Measurements from ENCODE around the gene TCHH. TPM values are rescaled to one million over a fixed set of nuclear protein-coding genes. Genes with fewer than 3 reads are reported as not detected.

Gene TCHH
- total and polyA plus RNA-seq, 2 donors (not counting 3 experiments of a cell fraction or from before 2014, with no cell fraction given) = not detected

- dilution Hi-C loops (cut with MboI; ENCODE audit: extremely low pct_ligation_motif_present, low sequenced_read_pairs) (no loop called here), intact Hi-C loops (cut with micrococcal nuclease) (loop anchor here (5.0 kb wide), 1 partner anchor 57 kb away; no protein-coding TSS in a partner anchor)
- no peaks in the 10 kb centered on the region for H3K79me2 ChIP-seq (ENCODE audit: control insufficient read depth, insufficient read depth, low read length)
- no peak for FAIRE-seq
- CTCF ChIA-PET = interaction anchor here (1.3 to 4.6 kb wide), 5 partner anchors 22 to 350 kb away, joined by 4 to 28 read pairs (median 8); no protein-coding TSS in a partner anchor
- H3K9ac ChIP-seq (replicated peaks; ENCODE audit: extremely low read depth, insufficient read depth, low read length) = no peak overlapping the region
- no TSS peak for BruUV-seq (replicated peaks)
- H3K9me3 ChIP-seq (replicated peaks; ENCODE audit: control insufficient read depth, insufficient read depth, low read length) = no peaks in the 10 kb centered on the region
- no peaks in the 10 kb centered on the region for H3K36me3 ChIP-seq (ENCODE audit: control insufficient read depth in 2 of 2, extremely low read depth in 1 of 2, insufficient read depth in 2 of 2, low read length in 2 of 2)
- H4K20me1 ChIP-seq (replicated peaks; ENCODE audit: control insufficient read depth, extremely low read depth, insufficient read depth, low read length) = no peaks in the 10 kb centered on the region
- no peak overlapping the region for H3K27ac ChIP-seq (ENCODE audit: insufficient read depth, low read depth, low read length)
- TF ChIP-seq JUN (IDR thresholded peaks at IDR 0.05; ENCODE audit: borderline replicate concordance, insufficient read depth, insufficient read length, low read depth) = no peak
- TF ChIP-seq EZH2 (IDR thresholded peaks at IDR 0.05; ENCODE audit: borderline replicate concordance, low read depth, low read length, severe bottlenecking) = peak; percentile 26
- no peak for TF ChIP-seq POLR2AphosphoS5 (IDR thresholded peaks at IDR 0.05; ENCODE audit: insufficient read depth, low read depth, low read length)
- H3K4me3 ChIP-seq (replicated peaks in 1 of 3; ENCODE audit: insufficient read depth in 1 of 3, low read depth in 1 of 3, low read length in 3 of 3) = no peak overlapping the region
- POLR2A ChIA-PET = no interaction called here
- no peak for DNase-seq (ENCODE audit: low read depth, low spot score)
- peak overlapping the region; percentile 32 for H3K4me2 ChIP-seq (ENCODE audit: insufficient read depth, low read length)
- peaks cover 72 to 93% of the 10 kb centered on the region in 2 experiments for H3K27me3 ChIP-seq (ENCODE audit: control insufficient read depth in 2 of 2, insufficient read depth in 2 of 2, low read length in 2 of 2)
- H2AFZ ChIP-seq (ENCODE audit: low read depth, low read length) = no peak overlapping the region
- no peaks in the 10 kb centered on the region for H3K9me1 ChIP-seq (replicated peaks; ENCODE audit: control insufficient read depth, extremely low read depth, insufficient read depth, low read length)
- peaks cover 33% of the 10 kb centered on the region for H3K4me1 ChIP-seq (ENCODE audit: control insufficient read depth, extremely low read depth, insufficient read depth, low read length)
These were observed 5.8 kb downstream of the TCHH start for GRCh38 chr1:152109231-152109997.

- Histone ChIP-seq H3K9me1 (replicated peaks; ENCODE audit: control insufficient read depth, extremely low read depth, insufficient read depth, low read length) (no peaks in the 10 kb centered on the region), H3K27me3 (ENCODE audit: control insufficient read depth in 2 of 2, insufficient read depth in 2 of 2, low read length in 2 of 2) (peaks cover 70 to 89% of the 10 kb centered on the region in 2 experiments), H3K79me2 (ENCODE audit: control insufficient read depth, insufficient read depth, low read length) (no peaks in the 10 kb centered on the region), H3K4me3 (replicated peaks in 1 of 3; ENCODE audit: insufficient read depth in 1 of 3, low read depth in 1 of 3, low read length in 3 of 3) (no peak overlapping the region), H3K4me1 (ENCODE audit: control insufficient read depth, extremely low read depth, insufficient read depth, low read length) (peaks cover 33% of the 10 kb centered on the region), H3K36me3 (ENCODE audit: control insufficient read depth in 2 of 2, extremely low read depth in 1 of 2, insufficient read depth in 2 of 2, low read length in 2 of 2) (no peaks in the 10 kb centered on the region), H3K9ac (replicated peaks; ENCODE audit: extremely low read depth, insufficient read depth, low read length) (no peak overlapping the region), H3K4me2 (ENCODE audit: insufficient read depth, low read length) (peak overlapping the region; percentile 6), H3K9me3 (replicated peaks; ENCODE audit: control insufficient read depth, insufficient read depth, low read length) (no peaks in the 10 kb centered on the region), H4K20me1 (replicated peaks; ENCODE audit: control insufficient read depth, extremely low read depth, insufficient read depth, low read length) (no peaks in the 10 kb centered on the region), H2AFZ (ENCODE audit: low read depth, low read length) (no peak overlapping the region), H3K27ac (ENCODE audit: insufficient read depth, low read depth, low read length) (no peak overlapping the region)
- DNase-seq (ENCODE audit: low read depth, low spot score) (no peak), FAIRE-seq (no peak)
- TF ChIP-seq MAX (IDR thresholded peaks at IDR 0.05; ENCODE audit: insufficient read depth, insufficient read length) = no peak
- no peak for TF ChIP-seq GATA2 (IDR thresholded peaks at IDR 0.05; ENCODE audit: insufficient read depth, insufficient read length, low read depth, low read length)
- no peak for TF ChIP-seq JUN (IDR thresholded peaks at IDR 0.05; ENCODE audit: borderline replicate concordance, insufficient read depth, insufficient read length, low read depth)
- no peak for TF ChIP-seq MYC (IDR thresholded peaks at IDR 0.05; ENCODE audit: low read depth, low read length)
- TF ChIP-seq CTCF (IDR thresholded peaks at IDR 0.05; ENCODE audit: extremely low read depth in 1 of 2, insufficient read depth in 1 of 2, low read depth in 1 of 2, low read length in 2 of 2) = no peak
- no peak for TF ChIP-seq FOS (IDR thresholded peaks at IDR 0.05; ENCODE audit: borderline replicate concordance, insufficient read depth, low read length)
- no peak for TF ChIP-seq EZH2 (IDR thresholded peaks at IDR 0.05; ENCODE audit: borderline replicate concordance, low read depth, low read length, severe bottlenecking)
- no peak for TF ChIP-seq POLR2A (IDR thresholded peaks at IDR 0.05; ENCODE audit: low read depth, low read length)
- TF ChIP-seq POLR2AphosphoS5 (IDR thresholded peaks at IDR 0.05; ENCODE audit: insufficient read depth, low read depth, low read length) = no peak
- dilution Hi-C loops (cut with MboI; ENCODE audit: extremely low pct_ligation_motif_present, low sequenced_read_pairs) (no loop called here), intact Hi-C loops (cut with micrococcal nuclease) (loop anchor here (5.0 kb wide), 1 partner anchor 57 kb away; no protein-coding TSS in a partner anchor)
- ChIA-PET POLR2A (no interaction called here), CTCF (interaction anchor here (2.0 to 4.6 kb wide), 4 partner anchors 58 to 350 kb away, joined by 6 to 28 read pairs (median 14); no protein-coding TSS in a partner anchor)
- BruUV-seq (replicated peaks) = no TSS peak
These were observed 6.4 kb downstream of the TCHH start for GRCh38 chr1:152108882-152109222.
